DND-41 (cell line): ENCODE measurements around the gene SLC1A7.

ENCODE experiments used
- ATAC-seq: fragments of 200-7000 bp; cut with Tn5 transposase; 3 replicates; pipeline ENCODE4 v1.9.1; 2021; ENCODE audit warnings: low read depth; ENCODE audit not compliant: insufficient read depth
- DNase-seq: peaks from one replicate; pipeline ENCODE4 v3.0.0-alpha.2; 2020
- H2AFZ ChIP-seq: 2 replicates; pipeline ENCODE4 v1.6.0; 2012; ENCODE audit warnings: low read depth, low read length
- H3K27ac ChIP-seq: 2 replicates; pipeline ENCODE4 v1.5.1; 2012; ENCODE audit warnings: low read length, inconsistent platforms
- H3K27me3 ChIP-seq: fragments of 200-600 bp; sonication (generic); 2 replicates; pipeline ENCODE4 v1.6.0; 2012; ENCODE audit warnings: low read length, mild to moderate bottlenecking, inconsistent platforms; ENCODE audit not compliant: insufficient read depth, poor library complexity
- H3K36me3 ChIP-seq: 2 replicates; pipeline ENCODE4 v1.5.1; 2012; ENCODE audit warnings: low read length, inconsistent platforms; ENCODE audit not compliant: insufficient read depth
- H3K4me1 ChIP-seq: 2 replicates; pipeline ENCODE4 v1.5.1; 2012; ENCODE audit warnings: mild to moderate bottlenecking, low read length; ENCODE audit not compliant: insufficient read depth
- H3K4me2 ChIP-seq: 2 replicates; pipeline ENCODE4 v1.6.0; 2012; ENCODE audit warnings: mild to moderate bottlenecking, moderate library complexity, low read length, inconsistent platforms; ENCODE audit not compliant: insufficient read depth
- H3K4me3 ChIP-seq, 2 experiments: fragments of 200-600 bp in 1 of 2; shearing (Covaris generic) in 1 of 2; 2 replicates each; pipeline ENCODE4 v1.5.1; 2012 to 2016; ENCODE audit warnings: inconsistent platforms in 2 of 2, low read length in 2 of 2, mild to moderate bottlenecking in 2 of 2, low read depth in 1 of 2, moderate library complexity in 1 of 2
- H3K79me2 ChIP-seq: 2 replicates; pipeline ENCODE4 v1.6.0; 2012; ENCODE audit warnings: low read length, inconsistent platforms; ENCODE audit not compliant: insufficient read depth
- H3K9ac ChIP-seq: 2 replicates; pipeline ENCODE4 v1.6.0; 2012; ENCODE audit warnings: low read depth, mild to moderate bottlenecking, inconsistent platforms, low read length, moderate library complexity
- H3K9me3 ChIP-seq: 2 replicates; pipeline ENCODE4 v1.5.1; 2012; ENCODE audit warnings: low read length, moderate library complexity, mild to moderate bottlenecking, inconsistent platforms; ENCODE audit not compliant: insufficient read depth, severe bottlenecking
- H4K20me1 ChIP-seq: 2 replicates; pipeline ENCODE4 v1.6.0; 2012; ENCODE audit warnings: low read length; ENCODE audit not compliant: insufficient read depth
- EZH2 ChIP-seq: IDR thresholded peaks from 3 replicates; pipeline ENCODE4 v1.6.1; 2012; ENCODE audit warnings: borderline replicate concordance, low read depth, mild to moderate bottlenecking, moderate library complexity, low read length, inconsistent platforms; ENCODE audit not compliant: severe bottlenecking
- TF ChIP-seq, protein P1 (sequence below): IDR thresholded peaks from 2 replicates; pipeline ENCODE4 v1.5.1; 2012; ENCODE audit warnings: borderline replicate concordance, low read length, moderate library complexity, mild to moderate bottlenecking; ENCODE audit not compliant: poor library complexity, severe bottlenecking; ENCODE audit errors: extremely low read depth

SLC1A7 gene

DNA sequence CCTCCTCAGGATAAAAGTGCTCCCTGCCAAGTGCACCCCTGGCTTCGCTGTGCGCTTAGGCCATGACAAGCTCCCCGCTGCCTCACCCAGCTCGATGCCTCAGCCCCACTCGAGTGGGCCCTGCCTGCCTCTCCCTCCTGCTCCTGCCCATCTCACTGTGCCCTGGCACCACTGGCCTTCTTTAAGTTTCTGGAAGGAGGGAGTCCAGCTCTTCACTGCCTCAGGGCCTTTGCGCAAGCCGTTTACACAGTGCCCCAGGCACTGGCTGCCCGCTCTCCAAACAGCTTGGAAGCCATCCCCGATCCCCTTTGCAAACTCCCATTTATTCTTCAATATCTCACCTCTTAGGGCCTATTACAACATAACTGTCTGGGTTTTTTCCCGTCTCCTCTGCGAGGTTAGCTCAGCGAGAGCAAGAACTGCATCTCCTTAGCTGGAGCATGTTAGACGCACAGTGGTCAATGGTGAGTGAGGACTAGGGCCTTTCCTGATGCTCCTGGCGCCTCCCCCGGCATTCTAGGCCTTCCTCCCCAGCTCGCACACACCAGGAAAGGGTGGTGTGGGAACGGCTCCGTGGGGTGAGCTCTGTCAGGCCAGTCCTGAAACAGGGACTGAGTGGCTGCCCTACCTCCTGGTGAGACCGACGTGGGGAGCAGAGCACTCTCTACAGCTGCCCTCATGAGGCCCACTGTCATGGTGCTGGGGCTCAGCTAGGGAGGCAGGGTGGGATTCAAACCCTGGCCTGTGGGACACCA lies 48.5 kb downstream of the SLC1A7 start:
- DNase-seq (no peak), ATAC-seq (no peak)
- H3K4me2 ChIP-seq = no peak overlapping the region
- no peak overlapping the region for H3K27ac ChIP-seq
- H3K4me3 ChIP-seq = no peak overlapping the region
- H3K79me2 ChIP-seq = no peaks in the 10 kb centered on the region
- no peaks in the 10 kb centered on the region for H3K4me1 ChIP-seq
- no peaks in the 10 kb centered on the region; the same call in 1 of the 2 replicates for H4K20me1 ChIP-seq
- no peaks in the 10 kb centered on the region for H3K27me3 ChIP-seq
- TF ChIP-seq, protein P1, sequence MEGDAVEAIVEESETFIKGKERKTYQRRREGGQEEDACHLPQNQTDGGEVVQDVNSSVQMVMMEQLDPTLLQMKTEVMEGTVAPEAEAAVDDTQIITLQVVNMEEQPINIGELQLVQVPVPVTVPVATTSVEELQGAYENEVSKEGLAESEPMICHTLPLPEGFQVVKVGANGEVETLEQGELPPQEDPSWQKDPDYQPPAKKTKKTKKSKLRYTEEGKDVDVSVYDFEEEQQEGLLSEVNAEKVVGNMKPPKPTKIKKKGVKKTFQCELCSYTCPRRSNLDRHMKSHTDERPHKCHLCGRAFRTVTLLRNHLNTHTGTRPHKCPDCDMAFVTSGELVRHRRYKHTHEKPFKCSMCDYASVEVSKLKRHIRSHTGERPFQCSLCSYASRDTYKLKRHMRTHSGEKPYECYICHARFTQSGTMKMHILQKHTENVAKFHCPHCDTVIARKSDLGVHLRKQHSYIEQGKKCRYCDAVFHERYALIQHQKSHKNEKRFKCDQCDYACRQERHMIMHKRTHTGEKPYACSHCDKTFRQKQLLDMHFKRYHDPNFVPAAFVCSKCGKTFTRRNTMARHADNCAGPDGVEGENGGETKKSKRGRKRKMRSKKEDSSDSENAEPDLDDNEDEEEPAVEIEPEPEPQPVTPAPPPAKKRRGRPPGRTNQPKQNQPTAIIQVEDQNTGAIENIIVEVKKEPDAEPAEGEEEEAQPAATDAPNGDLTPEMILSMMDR = no peak
- TF ChIP-seq EZH2 = no peak
- no peak overlapping the region for H2AFZ ChIP-seq
- H3K9ac ChIP-seq = no peak overlapping the region
- no peaks in the 10 kb centered on the region for H3K36me3 ChIP-seq
- H3K9me3 ChIP-seq = peaks cover 31% of the 10 kb centered on the region

DNA sequence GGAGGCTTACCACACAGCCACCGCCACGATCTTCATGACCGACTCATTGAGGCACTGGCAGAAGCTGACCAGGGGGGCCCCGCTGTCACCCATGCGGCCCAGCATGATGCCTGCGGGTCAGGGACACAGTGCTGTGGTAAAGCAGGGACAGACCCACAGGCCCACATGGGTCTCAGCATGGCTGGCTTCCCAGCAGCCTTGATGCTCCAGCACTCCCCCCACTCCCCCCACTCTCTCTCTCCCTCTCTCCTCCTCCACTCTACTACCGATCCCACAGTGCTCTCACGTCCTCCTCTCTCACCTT lies 49.0 kb downstream of the SLC1A7 start:
- Histone ChIP-seq H3K27me3 (no peaks in the 10 kb centered on the region), H3K27ac (no peak overlapping the region), H3K4me1 (no peaks in the 10 kb centered on the region), H3K36me3 (no peaks in the 10 kb centered on the region), H3K4me2 (no peak overlapping the region), H3K4me3 (no peak overlapping the region), H2AFZ (no peak overlapping the region), H3K9ac (no peak overlapping the region), H4K20me1 (no peaks in the 10 kb centered on the region; the same call in 1 of the 2 replicates), H3K9me3 (peaks cover 26% of the 10 kb centered on the region), H3K79me2 (no peaks in the 10 kb centered on the region)
- no peak for TF ChIP-seq EZH2
- TF ChIP-seq, protein P1 = no peak
- no peak for ATAC-seq
- DNase-seq = no peak

DNA sequence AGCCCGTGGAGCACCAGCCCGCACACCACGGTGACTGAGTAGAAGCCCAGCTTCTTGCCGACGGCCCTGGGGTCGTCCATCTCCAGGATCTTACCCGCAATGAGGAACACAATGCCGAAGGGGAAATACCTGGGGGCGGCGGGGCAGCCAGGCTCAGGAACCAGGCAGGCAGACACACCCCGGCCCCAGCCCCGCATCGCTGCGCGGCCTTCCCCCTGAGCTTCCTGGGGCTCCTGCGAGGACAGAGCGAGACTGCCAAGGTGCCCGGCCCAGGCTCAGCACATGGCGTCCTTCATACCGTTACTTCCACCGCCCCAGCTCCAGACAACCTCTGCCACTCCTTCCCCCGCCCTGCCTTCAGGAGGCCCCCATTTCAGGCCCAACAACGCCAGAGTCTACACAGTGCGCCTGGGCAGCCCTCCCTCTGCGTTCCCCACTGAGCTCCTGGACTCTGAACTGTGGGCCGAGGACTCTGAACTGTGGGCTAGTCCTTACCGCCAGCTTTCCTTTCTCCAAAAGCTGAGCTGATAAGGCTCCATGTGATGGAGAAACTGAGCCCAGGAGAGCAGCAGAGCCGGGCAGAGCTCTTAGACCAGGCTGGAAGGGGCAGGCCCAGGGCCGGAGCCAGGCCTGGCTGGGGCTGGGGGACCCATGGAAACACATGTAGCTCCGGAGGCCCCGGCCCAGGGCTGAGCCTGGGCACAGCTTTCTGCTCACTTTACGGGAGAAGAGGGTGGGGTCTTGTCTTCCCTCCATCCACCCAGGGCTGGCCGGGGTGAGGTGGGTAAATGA lies 49.6 kb downstream of the SLC1A7 start:
- Histone ChIP-seq H3K36me3 (no peaks in the 10 kb centered on the region), H3K27ac (no peak overlapping the region), H3K9me3 (peaks cover 20% of the 10 kb centered on the region), H3K4me2 (no peak overlapping the region), H3K27me3 (no peaks in the 10 kb centered on the region), H3K79me2 (no peaks in the 10 kb centered on the region), H3K9ac (no peak overlapping the region), H2AFZ (no peak overlapping the region), H3K4me1 (no peaks in the 10 kb centered on the region), H4K20me1 (no peaks in the 10 kb centered on the region; the same call in 1 of the 2 replicates), H3K4me3 (no peak overlapping the region)
- TF ChIP-seq EZH2 = no peak
- TF ChIP-seq, protein P1 = no peak
- DNase-seq (no peak), ATAC-seq (no peak)
